SIG-M5 treated with dmso at 0.1 percent for 504 hours (cell line): ENCODE results near the gene SLC29A1.

Source experiments
- DNase-seq: peaks from one replicate; lab custom pipeline; 2025; ENCODE audit not compliant: unreplicated experiment; lab: John Stamatoyannopoulos, UW

The SLC29A1 gene

GRCh38 chr6:44278774-44279697 is 55.6 kb downstream of the SLC29A1 start:
- DNase-seq, result no peak
